ENCODE measurements around the gene RFX6.
A peak's percentile ranks its signal among the peaks of the same experiment; 100 is the strongest.

Gene RFX6

GRCh38 chr6:116894669-116895068 lies 17.6 kb downstream of the RFX6 start:
- DNase-seq = no peak

DNA sequence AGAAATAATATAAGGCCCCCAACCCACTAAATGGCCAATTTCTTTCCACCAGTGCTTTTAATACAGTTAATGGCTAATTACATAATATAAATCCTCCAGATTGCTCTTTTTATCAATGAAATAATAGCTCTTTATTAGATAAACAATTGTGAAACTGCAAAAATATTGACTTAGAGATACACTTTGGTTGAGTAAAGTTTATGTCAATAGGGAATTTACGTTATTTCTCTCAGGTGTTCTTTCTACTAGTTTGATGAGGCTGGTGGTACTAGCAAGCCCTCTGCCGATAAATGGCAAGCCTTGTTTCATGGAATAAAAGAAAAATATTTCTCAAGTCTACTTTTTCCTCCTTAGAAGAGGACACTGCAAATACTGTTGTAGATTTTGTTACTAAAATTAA lies 18.9 kb downstream of the RFX6 start:
- DNase-seq = no peak

- no peak for DNase-seq
These were observed 25.6 kb downstream of the RFX6 start for GRCh38 chr6:116902634-116903033.

GRCh38 chr6:116922853-116923548 lies 46.0 kb downstream of the RFX6 start:
- no peak for DNase-seq

DNA sequence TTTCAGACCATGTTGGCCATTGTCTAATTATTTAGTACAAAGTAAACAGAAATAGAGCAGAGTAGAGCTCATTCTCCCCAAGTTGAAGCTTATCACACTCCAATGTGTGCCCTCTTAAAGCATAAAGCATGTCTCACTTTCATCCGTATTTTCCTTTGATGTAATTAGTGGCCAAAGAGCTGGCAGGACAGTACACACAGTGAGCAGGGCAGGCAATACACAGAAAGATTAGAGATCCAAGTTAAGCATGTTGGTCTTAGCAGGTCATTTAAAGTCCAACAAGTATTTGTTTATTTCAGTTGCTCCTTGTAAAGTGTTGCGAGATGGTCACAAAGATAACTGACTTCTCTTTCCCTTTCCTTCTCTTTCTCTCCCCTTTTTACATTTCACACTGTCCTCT lies 47.2 kb downstream of the RFX6 start:
- no peak for DNase-seq

DNA sequence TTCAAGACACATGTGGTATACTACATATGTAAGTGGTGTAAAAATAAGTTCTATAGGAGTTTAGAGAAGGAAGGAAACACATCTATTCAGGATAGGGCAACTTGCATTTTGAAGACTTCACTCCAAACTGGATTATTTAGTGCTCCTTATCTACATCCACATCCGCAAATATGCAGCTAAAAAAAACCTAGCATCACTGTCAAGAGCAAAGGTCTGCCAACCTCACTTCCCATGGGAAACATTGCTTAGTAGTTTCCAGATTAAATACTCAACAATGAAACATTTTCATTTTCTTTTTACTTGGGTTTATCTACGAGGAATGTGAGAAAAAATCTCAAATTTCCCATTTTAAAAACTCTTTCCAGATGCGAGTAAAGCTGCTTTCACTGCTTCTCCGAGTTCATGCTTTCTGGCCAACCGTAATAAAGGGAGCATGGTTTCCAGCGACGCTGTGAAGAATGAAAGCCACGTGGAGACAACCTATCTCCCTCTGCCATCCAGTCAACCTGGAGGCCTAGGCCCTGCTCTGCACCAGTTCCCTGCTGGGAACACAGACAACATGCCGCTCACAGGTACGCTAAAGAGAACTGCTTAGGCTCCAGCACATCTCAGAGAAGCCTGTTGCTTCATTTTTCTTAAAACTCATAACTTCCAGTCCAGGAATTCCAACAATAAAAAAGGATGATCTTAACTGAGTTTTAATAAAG lies 48.2 kb downstream of the RFX6 start:
- DNase-seq = no peak

DNA sequence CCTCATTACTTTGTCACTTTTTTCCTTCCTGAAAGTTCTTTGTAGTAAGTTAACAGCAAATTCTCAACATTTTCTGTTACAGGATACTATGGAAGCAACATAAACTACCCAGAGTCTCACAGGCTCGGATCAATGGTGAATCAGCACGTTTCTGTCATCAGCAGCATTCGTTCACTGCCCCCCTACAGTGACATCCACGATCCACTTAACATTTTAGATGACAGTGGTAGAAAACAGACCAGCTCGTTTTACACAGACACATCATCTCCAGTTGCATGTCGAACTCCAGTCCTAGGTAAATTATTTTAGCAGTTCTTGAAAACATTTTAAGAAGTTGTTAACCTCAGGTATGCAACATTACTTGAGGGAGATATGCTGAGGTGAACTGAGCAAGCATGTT lies 51.6 kb downstream of the RFX6 start:
- no peak for DNase-seq

- DNase-seq = no peak
These were observed 52.8 kb downstream of the RFX6 start for GRCh38 chr6:116929825-116930224.

DNA sequence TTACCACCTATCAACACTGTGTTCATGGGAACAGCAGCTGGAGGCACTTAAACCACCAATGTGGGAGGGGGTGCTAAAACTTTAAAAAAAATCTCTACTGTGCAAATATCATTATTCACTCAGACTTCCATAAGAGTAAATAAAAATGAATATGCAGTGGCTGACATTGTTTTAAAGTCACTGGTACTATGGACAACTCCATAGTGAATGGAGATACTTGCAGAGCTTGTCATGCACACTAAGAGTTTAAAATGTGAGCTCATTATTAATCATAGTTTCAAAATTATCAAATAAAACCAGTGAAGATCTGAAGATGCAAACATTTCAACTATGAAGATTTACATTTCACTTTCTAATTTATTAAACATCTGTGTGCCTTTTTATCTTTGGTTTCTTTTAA lies 54.4 kb downstream of the RFX6 start:
- no peak for DNase-seq

DNA sequence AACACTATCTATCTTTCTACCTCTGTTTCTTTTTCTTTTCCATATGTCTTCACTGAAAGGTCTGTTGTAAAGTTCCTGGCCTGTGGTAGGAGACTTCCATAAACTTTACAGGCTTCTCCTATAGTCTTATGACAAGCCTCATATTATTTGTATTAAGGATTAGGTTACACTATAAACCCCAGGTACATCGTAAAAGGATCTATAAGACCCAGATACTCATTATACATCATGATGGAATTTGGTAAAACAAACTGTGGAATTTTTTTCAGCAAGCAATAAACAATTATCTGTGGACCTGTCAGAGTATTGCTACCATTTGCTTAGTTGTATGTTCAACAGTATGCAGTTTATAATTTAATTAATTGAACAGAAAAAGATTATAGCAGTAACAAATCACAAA lies 55.5 kb downstream of the RFX6 start:
- no peak for DNase-seq

- no peak for DNase-seq
These were observed 56.4 kb downstream of the RFX6 start for GRCh38 chr6:116933485-116933884.

- no peak for DNase-seq
These were observed 61.3 kb downstream of the RFX6 start for GRCh38 chr6:116938305-116938704.

DNA sequence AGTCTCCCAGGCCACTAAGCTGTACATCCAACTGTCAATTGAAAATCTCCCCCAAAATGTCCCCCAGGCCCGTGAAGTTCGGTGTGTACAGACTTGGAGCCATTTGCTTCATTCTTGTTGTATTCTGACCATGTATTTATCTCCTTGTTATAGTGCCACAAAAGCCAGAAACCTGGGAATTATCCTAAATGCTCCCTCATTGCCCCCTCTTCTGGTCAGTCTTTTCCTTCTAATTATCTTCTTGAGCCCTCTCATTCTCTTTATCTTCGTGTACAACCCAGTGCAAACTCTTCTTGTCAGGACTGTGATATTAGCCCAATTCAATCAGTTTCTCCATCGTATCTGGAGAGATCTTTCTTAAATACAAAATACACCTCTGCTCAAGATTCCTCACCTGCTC lies 64.7 kb downstream of the RFX6 start:
- no peak for DNase-seq

DNA sequence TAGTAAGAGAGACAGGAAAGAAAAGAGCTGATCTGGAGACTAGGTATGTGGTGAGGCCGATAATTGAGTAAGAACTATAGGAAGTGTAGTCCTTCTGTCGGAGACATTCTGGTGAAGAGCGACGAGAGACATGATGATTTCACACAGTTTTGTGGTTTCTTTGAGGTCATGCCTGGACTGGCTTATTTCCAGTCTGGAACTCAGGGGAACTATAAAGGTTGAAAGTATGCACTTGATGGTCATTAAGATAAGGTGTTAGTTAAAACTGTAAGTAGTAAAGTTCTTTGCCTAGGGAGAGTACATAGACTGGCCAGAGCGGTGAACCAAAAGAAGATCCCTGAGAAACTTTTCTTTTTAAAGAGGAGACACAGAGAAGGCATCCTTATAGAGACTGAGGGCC lies 68.8 kb downstream of the RFX6 start:
- no peak for DNase-seq

DNA sequence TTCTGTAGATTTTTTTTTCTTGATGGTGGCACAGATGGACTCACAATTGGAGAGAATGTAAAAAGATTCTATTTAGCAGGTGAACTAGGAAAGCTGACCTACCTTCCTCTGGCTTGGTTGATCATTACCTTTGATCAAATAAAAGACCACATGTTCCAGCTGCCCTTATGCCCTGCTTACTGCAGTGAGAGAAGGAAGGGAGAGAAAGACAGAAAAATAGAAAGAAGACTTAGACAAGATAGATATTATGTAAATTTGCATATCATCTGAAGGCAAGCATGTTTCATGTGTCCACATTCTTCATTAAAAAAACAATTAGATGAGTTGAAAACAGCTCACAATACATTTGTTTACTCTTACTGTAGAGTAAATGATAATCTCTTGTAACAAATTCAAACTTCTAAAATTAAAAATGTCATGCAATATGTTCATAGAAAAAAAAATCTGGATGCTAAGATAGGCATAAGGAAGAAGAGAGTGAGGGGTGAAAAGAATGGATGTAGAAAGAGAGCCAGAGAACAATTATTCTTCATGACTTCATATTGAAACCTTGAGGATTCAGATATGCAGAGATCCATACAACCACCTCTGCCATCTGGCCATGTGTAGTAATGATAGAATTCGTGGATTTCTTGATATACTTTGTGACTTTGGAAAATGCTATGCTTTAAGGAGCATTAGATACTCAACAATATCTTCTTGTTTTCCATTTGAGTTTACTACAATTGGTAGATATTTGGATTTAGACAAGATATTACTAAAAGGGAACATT lies 71.7 kb downstream of the RFX6 start:
- no peak for DNase-seq

- DNase-seq = no peak
These were observed 72.9 kb downstream of the RFX6 start for GRCh38 chr6:116949964-116950363.

DNA sequence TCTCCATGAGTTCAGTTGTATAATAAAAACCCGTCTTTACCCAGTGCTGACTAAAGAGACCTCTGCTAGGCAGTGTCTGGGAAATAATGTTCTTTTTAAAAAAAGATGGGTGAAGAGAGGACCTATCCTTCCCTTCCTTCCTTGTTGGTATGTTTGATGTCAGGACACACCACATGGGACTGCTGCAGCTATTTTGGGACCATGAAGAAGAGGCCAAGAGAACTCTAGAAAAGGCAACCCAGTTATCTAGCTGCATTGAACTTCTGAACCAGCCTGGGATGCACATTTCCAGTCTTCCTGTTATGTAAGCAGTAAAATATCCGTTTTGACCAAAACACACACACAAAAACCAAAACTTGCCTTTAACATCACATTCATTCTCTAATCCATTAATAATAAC lies 77.3 kb downstream of the RFX6 start:
- no peak for DNase-seq

DNA sequence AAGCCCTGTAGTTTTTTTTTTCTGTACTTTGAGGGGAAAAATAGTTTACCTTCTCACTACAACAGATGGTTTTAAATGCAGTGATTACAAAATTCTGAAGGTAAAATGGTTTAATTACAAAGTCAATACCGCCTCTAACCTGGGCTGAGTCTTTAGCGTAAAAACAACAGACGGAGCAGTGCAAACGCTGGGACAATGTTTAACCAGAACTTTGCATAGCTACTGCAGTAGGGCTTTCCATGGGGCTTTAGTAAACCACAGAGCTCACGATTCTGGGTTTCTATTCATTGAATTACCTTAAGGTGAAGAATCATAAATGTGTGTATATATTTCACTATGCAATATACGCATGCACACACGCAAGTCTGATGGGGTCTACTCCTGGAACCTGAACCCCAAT lies 77.9 kb downstream of the RFX6 start:
- DNase-seq = no peak

- no peak for DNase-seq
These were observed 78.7 kb downstream of the RFX6 start for GRCh38 chr6:116955773-116956172.

DNA sequence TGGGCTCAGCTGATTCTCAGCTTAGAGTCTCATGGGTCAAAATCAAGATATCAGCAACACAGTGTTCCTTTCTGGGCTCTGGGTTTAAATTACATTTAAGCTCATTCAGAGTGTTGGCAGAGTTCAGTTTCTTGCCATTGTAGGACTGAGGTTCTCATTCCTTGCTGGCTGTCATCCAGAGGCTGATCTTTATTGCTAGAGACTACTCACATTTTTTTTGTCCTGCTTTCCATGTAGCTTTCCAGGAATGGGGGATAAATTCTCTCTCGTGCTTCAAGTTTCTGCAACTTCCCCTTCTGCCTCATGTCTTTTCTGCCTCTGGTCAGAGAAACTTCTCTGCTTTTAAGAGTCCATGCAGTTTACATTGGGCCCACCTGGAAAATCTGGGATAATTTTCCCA lies 86.9 kb downstream of the RFX6 start:
- no peak for DNase-seq

- no peak for DNase-seq
These were observed 89.9 kb downstream of the RFX6 start for GRCh38 chr6:116966675-116967576.

DNA sequence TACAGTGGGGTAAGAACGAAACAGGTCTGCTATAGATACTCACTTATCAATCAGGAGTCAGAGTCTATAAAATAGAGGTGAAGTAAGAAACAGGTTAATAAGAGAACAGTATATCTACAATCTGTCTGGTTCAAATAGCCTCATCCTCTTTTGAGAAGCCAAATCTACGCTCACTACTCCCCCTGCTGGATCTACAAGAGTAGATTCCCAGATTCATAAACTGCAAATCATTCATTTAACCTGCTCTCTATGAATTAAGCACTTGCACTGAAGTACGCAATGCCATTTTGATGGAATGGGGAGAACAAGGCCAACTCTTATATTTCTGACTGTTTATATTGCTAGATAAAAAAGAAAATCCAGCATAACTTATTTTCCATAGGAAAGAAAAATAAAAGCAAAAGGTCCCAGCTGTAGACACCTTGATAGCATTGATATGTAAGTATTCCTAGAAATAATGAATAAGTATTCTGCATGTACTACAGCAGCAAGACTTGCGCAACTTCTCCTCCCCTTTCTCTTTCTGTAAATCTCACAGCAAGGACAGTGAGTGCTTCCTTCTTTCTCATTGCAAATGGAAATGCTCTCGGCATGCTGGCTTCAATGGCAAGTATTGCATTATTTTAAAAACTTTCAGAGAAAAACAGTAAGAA lies 92.3 kb downstream of the RFX6 start:
- DNase-seq = peak; percentile 32

DNA sequence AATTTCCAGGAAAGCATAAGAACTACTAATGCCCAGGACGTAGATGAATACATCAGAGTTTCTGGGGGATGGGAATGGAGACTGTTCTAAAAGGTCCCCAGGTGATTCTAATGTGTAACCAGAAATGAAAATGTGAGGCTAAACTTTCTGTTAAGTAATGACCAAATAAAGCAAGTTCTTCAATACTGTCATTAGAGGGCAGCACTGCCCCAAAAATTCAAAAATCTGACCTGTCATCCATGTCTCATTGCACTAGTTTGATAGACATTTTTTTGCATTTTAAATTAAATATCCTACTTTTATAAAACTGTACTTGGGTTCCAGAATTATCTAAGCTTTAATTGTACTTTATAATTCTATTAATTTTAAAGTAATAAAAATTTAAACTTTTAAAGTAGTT lies 94.9 kb downstream of the RFX6 start:
- DNase-seq = peak; percentile 5

Data from NCI-H1436 (cell line).